HG03469 (cell line): ENCODE measurements around the gene MAD1L1.

Source experiments
- ATAC-seq: cut with Tn5 transposase; IDR thresholded peaks from one replicate; pipeline ENCODE4 v1.9.1; 2021; ENCODE audit warnings: mild to moderate bottlenecking, moderate library complexity, moderate number of reproducible peaks; ENCODE audit not compliant: unreplicated experiment

MAD1L1 gene

GRCh38 chr7:1965579-1966294, 267.0 kb downstream of the MAD1L1 start:
- no peak for ATAC-seq

- no peak for ATAC-seq
Observed at GRCh38 chr7:1964913-1965578, 267.7 kb downstream of the MAD1L1 start.

GRCh38 chr7:1964211-1964912, 268.4 kb downstream of the MAD1L1 start:
- no peak for ATAC-seq

- no peak for ATAC-seq
Observed at GRCh38 chr7:1963575-1963974, 269.2 kb downstream of the MAD1L1 start.

GRCh38 chr7:1961701-1962276, 271.0 kb downstream of the MAD1L1 start:
- no peak for ATAC-seq

- no peak for ATAC-seq
Observed at GRCh38 chr7:1959305-1959704, 273.4 kb downstream of the MAD1L1 start.

- no peak for ATAC-seq
Observed at GRCh38 chr7:1957471-1958225, 275.1 kb downstream of the MAD1L1 start.

- ATAC-seq, result no peak
Observed at GRCh38 chr7:1956611-1957470, 275.9 kb downstream of the MAD1L1 start.

GRCh38 chr7:1956141-1956540, 276.6 kb downstream of the MAD1L1 start:
- ATAC-seq, result no peak

GRCh38 chr7:1954366-1955004, 278.3 kb downstream of the MAD1L1 start:
- no peak for ATAC-seq

- no peak for ATAC-seq
Observed at GRCh38 chr7:1953199-1954190, 279.2 kb downstream of the MAD1L1 start.

- ATAC-seq, result no peak
Observed at GRCh38 chr7:1952781-1953180, 280.0 kb downstream of the MAD1L1 start.

GRCh38 chr7:1952169-1952760, 280.5 kb downstream of the MAD1L1 start:
- no peak for ATAC-seq

- no peak for ATAC-seq
Observed at GRCh38 chr7:1951600-1951999, 281.1 kb downstream of the MAD1L1 start.

GRCh38 chr7:1951159-1951536, 281.6 kb downstream of the MAD1L1 start:
- no peak for ATAC-seq

- ATAC-seq, result no peak
Observed at GRCh38 chr7:1950452-1951158, 282.1 kb downstream of the MAD1L1 start.

GRCh38 chr7:1950066-1950451, 282.7 kb downstream of the MAD1L1 start:
- ATAC-seq, result no peak
